Calu3 (cell line): ENCODE data around the gene RELB. TPM values are rescaled to one million over a fixed set of nuclear protein-coding genes. Genes with fewer than 3 reads are reported as not detected.

Experiments
- BruUV-seq: library from RNA; stranded (reverse); fragments of 400-500 nt; replicated peaks from 2 replicates; lab custom pipeline; 2021; lab: Mats Ljungman, UMichigan
- CTCF ChIA-PET: fragments of 300-600 bp; sonication (Branson Sonifier 250); formaldehyde crosslinking; loops from one replicate; lab custom pipeline; 2022; ENCODE audit warnings: antibody characterized with exemption; lab: Charles Lee
- DNase-seq: peaks from one replicate; pipeline ENCODE4 v3.0.0; 2022
- H3K27ac Mint-ChIP-seq: one replicate; pipeline ENCODE4 v1.8.0; 2022; ENCODE audit warnings: mixed read lengths; ENCODE audit not compliant: unreplicated experiment
- H3K27me3 Mint-ChIP-seq: one replicate; pipeline ENCODE4 v1.8.0; 2022; ENCODE audit warnings: mixed read lengths; ENCODE audit not compliant: unreplicated experiment
- H3K36me3 Mint-ChIP-seq: one replicate; pipeline ENCODE4 v1.8.0; 2022; ENCODE audit warnings: mild to moderate bottlenecking, moderate library complexity, mixed read lengths; ENCODE audit not compliant: insufficient read depth, unreplicated experiment
- H3K4me1 Mint-ChIP-seq: one replicate; pipeline ENCODE4 v1.8.0; 2022; ENCODE audit warnings: mild to moderate bottlenecking, low read depth, mixed read lengths; ENCODE audit not compliant: unreplicated experiment
- H3K4me3 Mint-ChIP-seq: one replicate; pipeline ENCODE4 v1.8.0; 2022; ENCODE audit warnings: mild to moderate bottlenecking, low read depth, moderate library complexity, mixed read lengths; ENCODE audit not compliant: unreplicated experiment
- H3K9me3 Mint-ChIP-seq: one replicate; pipeline ENCODE4 v1.8.0; 2022; ENCODE audit warnings: low read depth, mixed read lengths; ENCODE audit not compliant: unreplicated experiment
- CTCF ChIP-seq: fragments of 200-600 bp; IDR thresholded peaks from one replicate; pipeline ENCODE4 v1.8.0; 2022; ENCODE audit warnings: antibody characterized with exemption; ENCODE audit not compliant: unreplicated experiment
- intact Hi-C: fragments of 100-400 bp; cut with micrococcal nuclease; formaldehyde crosslinking; loops from one replicate; pipeline ENCODE4 v1.10.0; 2022; ENCODE audit not compliant: unreplicated experiment
- total RNA-seq: library from RNA; stranded (reverse); gene quantifications from 2 replicates; pipeline ENCODE4 v1.2.3, GENCODE V29; 2022

RELB gene
- total RNA-seq, 1 experiment from 2014 or later, result 44.5 TPM

GRCh38 chr19:45071969-45072790 is 70.9 kb downstream of the RELB start:
- H3K4me3 Mint-ChIP-seq, result no peak overlapping the region
- H3K27ac Mint-ChIP-seq, result no peak overlapping the region
- intact Hi-C loops, result no loop called here
- H3K9me3 Mint-ChIP-seq, result no peaks in the 10 kb centered on the region
- CTCF ChIA-PET, result no interaction called here
- DNase-seq, result no peak
- no TSS peak for BruUV-seq
- peaks cover 9% of the 10 kb centered on the region for H3K4me1 Mint-ChIP-seq
- no peak for TF ChIP-seq CTCF
- H3K27me3 Mint-ChIP-seq, result no peaks in the 10 kb centered on the region
- H3K36me3 Mint-ChIP-seq, result peaks cover 72% of the 10 kb centered on the region

DNA sequence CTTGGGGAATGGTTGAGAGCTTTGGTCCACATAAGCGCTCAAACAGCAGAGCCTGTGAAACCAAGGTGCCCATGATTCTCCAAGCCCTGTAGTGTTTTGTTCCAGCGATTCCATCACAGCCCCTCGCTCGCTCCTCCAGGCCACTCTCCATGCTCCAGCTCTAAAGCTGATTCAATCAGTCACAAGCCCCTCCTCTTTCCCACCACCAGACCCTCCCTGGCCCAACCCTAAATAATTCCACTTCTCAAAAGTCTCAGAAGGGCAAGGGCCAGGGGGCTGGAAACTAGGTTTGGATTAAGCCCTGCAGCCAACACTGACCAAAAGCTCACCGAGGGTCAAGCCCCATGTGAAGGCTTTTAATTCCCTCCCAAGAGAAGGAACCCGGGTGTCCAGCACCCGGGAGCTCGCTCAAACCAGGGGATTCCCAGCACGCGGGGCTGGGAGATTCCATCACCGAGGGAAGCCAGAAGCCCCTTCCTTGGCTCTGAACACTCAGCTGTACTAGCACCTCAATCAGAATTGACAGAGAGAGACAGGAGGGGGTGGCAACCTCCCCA is 73.6 kb downstream of the RELB start:
- Mint-ChIP-seq H3K27ac (no peak overlapping the region), H3K9me3 (no peaks in the 10 kb centered on the region), H3K4me1 (peaks cover 22% of the 10 kb centered on the region), H3K36me3 (peaks cover 67% of the 10 kb centered on the region), H3K27me3 (no peaks in the 10 kb centered on the region), H3K4me3 (peak overlapping the region; percentile 84)
- CTCF ChIA-PET, result interaction anchor here (0.7 to 1.6 kb wide), 5 partner anchors 15 to 36 kb away, joined by 3 to 8 read pairs (median 3); partner anchors contain the start of genes CLASRP and PPP1R37
- no TSS peak for BruUV-seq
- no peak for TF ChIP-seq CTCF
- no peak for DNase-seq
- intact Hi-C loops, result no loop called here

- H3K27me3 Mint-ChIP-seq, result no peaks in the 10 kb centered on the region
- BruUV-seq, result no TSS peak
- peaks cover 22% of the 10 kb centered on the region for H3K4me1 Mint-ChIP-seq
- H3K4me3 Mint-ChIP-seq, result peak overlapping the region; percentile 84
- TF ChIP-seq CTCF, result no peak
- H3K27ac Mint-ChIP-seq, result peak overlapping the region; percentile 66
- H3K9me3 Mint-ChIP-seq, result no peaks in the 10 kb centered on the region
- DNase-seq, result peak; percentile 90
- intact Hi-C loops, result no loop called here
- H3K36me3 Mint-ChIP-seq, result peaks cover 65% of the 10 kb centered on the region
- CTCF ChIA-PET, result interaction anchor here (0.7 to 1.6 kb wide), 5 partner anchors 16 to 572 kb away, joined by 3 to 8 read pairs (median 3); partner anchors contain the start of genes CLASRP and PPP1R37
These were observed 74.2 kb downstream of the RELB start for GRCh38 chr19:45075301-45076028.

DNA sequence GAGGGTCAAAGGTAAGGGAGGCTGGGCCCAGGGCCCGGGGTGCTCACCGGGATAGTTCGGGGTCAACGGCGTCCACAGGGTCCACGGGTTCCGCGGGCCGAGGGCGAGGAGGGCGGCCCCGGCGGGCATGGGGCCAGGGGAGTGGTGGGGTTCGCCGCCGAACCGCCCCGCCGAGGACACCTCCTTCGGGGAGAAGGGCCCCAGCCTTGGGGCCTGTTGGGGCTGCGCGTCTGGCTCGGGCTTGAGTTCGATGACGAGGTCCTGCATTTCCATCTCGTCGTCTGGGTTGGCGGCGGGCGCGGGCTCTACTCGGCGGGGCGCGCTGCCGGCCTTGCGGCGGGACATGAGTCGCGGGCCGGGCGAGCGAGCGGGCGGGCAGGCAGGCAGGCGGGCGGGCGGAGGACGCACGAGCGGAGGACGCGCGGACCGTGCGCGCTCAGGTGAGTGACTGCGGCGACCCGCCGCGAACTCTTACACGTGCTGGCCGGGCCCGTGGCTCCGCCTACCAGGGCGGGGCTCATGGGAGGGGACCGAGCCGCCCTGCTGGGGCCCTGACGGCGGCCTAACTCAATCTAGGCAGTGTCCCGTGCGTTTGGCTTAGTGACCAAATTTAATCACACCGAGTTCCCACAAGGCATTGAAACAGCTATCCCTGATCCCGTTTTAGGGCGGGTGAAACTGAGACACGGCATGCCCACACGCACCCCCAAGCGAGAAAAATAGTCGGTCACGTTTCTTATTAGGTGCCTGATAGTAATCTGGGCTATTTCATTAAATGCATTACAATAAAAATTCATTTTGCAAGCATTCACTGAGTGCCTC is 75.0 kb downstream of the RELB start, which contains the start of gene ZNF296:
TSS of gene ZNF296 (minus strand) at position 450 of the 822 bp plus-strand sequence. CDS start at position 345, 105 bp downstream.
- Mint-ChIP-seq H3K36me3 (peaks cover 62% of the 10 kb centered on the region), H3K4me1 (peaks cover 22% of the 10 kb centered on the region), H3K27ac (peak within 1 kb of the TSS; percentile 66), H3K4me3 (peak within 1 kb of the TSS; percentile 84), H3K27me3 (no peaks in the 10 kb centered on the region), H3K9me3 (no peaks in the 10 kb centered on the region)
- BruUV-seq, result TSS peak; percentile 69
- CTCF ChIA-PET, result interaction anchor here (1.2 to 1.6 kb wide), 2 partner anchors 16 to 37 kb away, joined by 5 to 8 read pairs; partner anchors contain the start of genes CLASRP and PPP1R37
- DNase-seq, result peak; percentile 93
- intact Hi-C loops, result no loop called here
- no peak for TF ChIP-seq CTCF
